ENCODE data around the gene REM1.

DNA sequence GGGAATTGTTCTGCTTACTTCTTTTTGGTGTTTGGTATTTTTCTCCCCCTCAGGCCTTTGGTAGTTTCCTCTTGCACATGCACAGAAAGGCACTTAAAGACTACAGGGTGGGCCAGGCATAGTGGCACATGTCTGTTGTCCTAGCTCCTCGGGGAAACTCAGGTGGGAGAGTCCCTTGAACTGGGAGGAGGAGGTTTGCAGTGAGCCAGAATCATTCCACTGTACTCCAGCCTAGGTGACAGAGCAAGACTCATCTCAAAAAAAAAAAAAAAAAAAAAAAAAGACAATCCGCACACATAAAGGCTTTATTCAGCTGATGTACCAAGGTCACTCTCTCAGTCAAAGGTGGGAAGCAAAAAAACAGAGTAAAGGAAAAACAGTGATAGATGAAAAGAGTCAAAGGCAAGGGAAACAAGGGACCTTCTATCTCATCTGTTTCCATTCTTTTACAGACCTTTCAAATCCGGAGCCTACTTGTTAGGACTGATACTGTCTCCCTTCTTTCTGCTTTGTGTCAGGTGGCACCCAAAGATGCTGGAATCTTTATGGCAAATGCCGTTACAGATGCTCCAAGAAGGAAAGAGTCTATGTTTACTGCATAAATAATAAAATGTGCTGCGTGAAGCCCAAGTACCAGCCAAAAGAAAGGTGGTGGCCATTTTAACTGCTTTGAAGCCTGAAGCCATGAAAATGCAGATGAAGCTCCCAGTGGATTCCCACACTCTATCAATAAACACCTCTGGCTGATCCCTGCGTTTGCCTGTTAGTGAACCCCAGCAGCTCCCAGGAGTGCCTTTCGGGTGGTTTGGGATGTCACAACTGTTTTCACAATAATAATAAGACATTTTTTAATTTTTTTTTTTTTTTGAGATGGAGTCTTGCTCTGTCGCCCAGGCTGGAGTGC lies 25.3 kb upstream of the REM1 start:
- TF ChIP-seq FOXM1 (IDR thresholded peaks at IDR 0.05; ENCODE audit: borderline replicate concordance), result no peak
- TF ChIP-seq SP1 (IDR thresholded peaks at IDR 0.05), result no peak
- no peak for TF ChIP-seq CTBP1 (IDR thresholded peaks at IDR 0.05; ENCODE audit: borderline replicate concordance)
- TF ChIP-seq BHLHE40 (IDR thresholded peaks at IDR 0.05; ENCODE audit: borderline replicate concordance), result no peak
- no peak for TF ChIP-seq HDGF (IDR thresholded peaks at IDR 0.05; ENCODE audit: borderline replicate concordance)
- TF ChIP-seq SUZ12 (IDR thresholded peaks at IDR 0.05), result no peak
- no peak for TF ChIP-seq ELF4 (IDR thresholded peaks at IDR 0.05)
- no peak for TF ChIP-seq ARNT (IDR thresholded peaks at IDR 0.05)
- TF ChIP-seq NFRKB (IDR thresholded peaks at IDR 0.05), result no peak

All from HEK293T (cell line).